SK-N-SH (cell line): ENCODE data around the gene CLMN.

Experiments used
- CHD2 ChIP-seq: fragments of 150-350 bp; IDR thresholded peaks from 2 replicates; pipeline ENCODE4 v1.6.1; 2018; ENCODE audit warnings: low read length; ENCODE audit not compliant: partially characterized antibody
- EP300 ChIP-seq, 2 experiments: IDR thresholded peaks; 2 replicates each; pipeline versions ENCODE4 v1.4.0 to v1.6.1; 2012; ENCODE audit warnings: borderline replicate concordance in 1 of 2, low read depth in 1 of 2, low read length in 1 of 2
- EZH2phosphoT487 ChIP-seq: fragments of 200-600 bp; sonication (generic); IDR thresholded peaks from 2 replicates; pipeline ENCODE4 v1.6.1; 2017; ENCODE audit warnings: low read depth, mixed run types, mild to moderate bottlenecking, antibody characterized with exemption, moderate library complexity, borderline replicate concordance
- FOXM1 ChIP-seq: IDR thresholded peaks from 2 replicates; pipeline ENCODE4 v1.4.0; 2012; ENCODE audit warnings: low read depth, mild to moderate bottlenecking
- POLR2AphosphoS5 ChIP-seq: IDR thresholded peaks from 2 replicates; pipeline ENCODE4 v1.6.1; 2012; ENCODE audit warnings: low read depth, low read length
- RAD21 ChIP-seq: IDR thresholded peaks from 2 replicates; pipeline ENCODE4 v1.6.1; 2012; ENCODE audit warnings: mild to moderate bottlenecking, low read length
- RCOR1 ChIP-seq: fragments of 150-350 bp; IDR thresholded peaks from 2 replicates; pipeline ENCODE4 v1.6.1; 2017; ENCODE audit warnings: antibody characterized with exemption, low read length
- SIN3A ChIP-seq: IDR thresholded peaks from 2 replicates; pipeline ENCODE4 v1.6.1; 2012; ENCODE audit warnings: low read depth, mild to moderate bottlenecking, low read length, moderate library complexity, borderline replicate concordance
- TAF1 ChIP-seq: IDR thresholded peaks from 2 replicates; pipeline ENCODE4 v1.6.1; 2012; ENCODE audit warnings: low read depth, mild to moderate bottlenecking, low read length, moderate library complexity, borderline replicate concordance
- TCF12 ChIP-seq: IDR thresholded peaks from 2 replicates; pipeline ENCODE4 v1.4.0; 2012
- TF ChIP-seq, protein P1 (sequence below): fragments of 200-600 bp; sonication (generic); IDR thresholded peaks from 2 replicates; pipeline ENCODE4 v1.6.1; 2017; ENCODE audit warnings: antibody characterized with exemption, mild to moderate bottlenecking, moderate library complexity
- TF ChIP-seq, protein P2 (sequence below): IDR thresholded peaks from 2 replicates; pipeline ENCODE4 v1.4.0; 2012; ENCODE audit warnings: low read depth, borderline replicate concordance

GRCh38 chr14:95349241-95349640 lies 29.5 kb upstream of the CLMN start:
- TF ChIP-seq FOXM1, result no peak
- TF ChIP-seq, protein P1, sequence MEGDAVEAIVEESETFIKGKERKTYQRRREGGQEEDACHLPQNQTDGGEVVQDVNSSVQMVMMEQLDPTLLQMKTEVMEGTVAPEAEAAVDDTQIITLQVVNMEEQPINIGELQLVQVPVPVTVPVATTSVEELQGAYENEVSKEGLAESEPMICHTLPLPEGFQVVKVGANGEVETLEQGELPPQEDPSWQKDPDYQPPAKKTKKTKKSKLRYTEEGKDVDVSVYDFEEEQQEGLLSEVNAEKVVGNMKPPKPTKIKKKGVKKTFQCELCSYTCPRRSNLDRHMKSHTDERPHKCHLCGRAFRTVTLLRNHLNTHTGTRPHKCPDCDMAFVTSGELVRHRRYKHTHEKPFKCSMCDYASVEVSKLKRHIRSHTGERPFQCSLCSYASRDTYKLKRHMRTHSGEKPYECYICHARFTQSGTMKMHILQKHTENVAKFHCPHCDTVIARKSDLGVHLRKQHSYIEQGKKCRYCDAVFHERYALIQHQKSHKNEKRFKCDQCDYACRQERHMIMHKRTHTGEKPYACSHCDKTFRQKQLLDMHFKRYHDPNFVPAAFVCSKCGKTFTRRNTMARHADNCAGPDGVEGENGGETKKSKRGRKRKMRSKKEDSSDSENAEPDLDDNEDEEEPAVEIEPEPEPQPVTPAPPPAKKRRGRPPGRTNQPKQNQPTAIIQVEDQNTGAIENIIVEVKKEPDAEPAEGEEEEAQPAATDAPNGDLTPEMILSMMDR, result no peak
- TF ChIP-seq EP300 (IDR thresholded peaks at IDR 0.05; ENCODE audit: borderline replicate concordance in 1 of 2, low read depth in 1 of 2, low read length in 1 of 2), result no peak
- no peak for TF ChIP-seq CHD2
- TF ChIP-seq TAF1, result no peak
- TF ChIP-seq POLR2AphosphoS5, result no peak
- TF ChIP-seq RAD21, result no peak
- no peak for TF ChIP-seq EZH2phosphoT487
- no peak for TF ChIP-seq TCF12
- no peak for TF ChIP-seq RCOR1
- TF ChIP-seq SIN3A, result no peak
- TF ChIP-seq, protein P2, sequence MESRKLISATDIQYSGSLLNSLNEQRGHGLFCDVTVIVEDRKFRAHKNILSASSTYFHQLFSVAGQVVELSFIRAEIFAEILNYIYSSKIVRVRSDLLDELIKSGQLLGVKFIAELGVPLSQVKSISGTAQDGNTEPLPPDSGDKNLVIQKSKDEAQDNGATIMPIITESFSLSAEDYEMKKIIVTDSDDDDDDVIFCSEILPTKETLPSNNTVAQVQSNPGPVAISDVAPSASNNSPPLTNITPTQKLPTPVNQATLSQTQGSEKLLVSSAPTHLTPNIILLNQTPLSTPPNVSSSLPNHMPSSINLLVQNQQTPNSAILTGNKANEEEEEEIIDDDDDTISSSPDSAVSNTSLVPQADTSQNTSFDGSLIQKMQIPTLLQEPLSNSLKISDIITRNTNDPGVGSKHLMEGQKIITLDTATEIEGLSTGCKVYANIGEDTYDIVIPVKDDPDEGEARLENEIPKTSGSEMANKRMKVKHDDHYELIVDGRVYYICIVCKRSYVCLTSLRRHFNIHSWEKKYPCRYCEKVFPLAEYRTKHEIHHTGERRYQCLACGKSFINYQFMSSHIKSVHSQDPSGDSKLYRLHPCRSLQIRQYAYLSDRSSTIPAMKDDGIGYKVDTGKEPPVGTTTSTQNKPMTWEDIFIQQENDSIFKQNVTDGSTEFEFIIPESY, result no peak
